Sigmoid colon (tissue), 4 donors: ENCODE measurements around the gene PTPRE.

ENCODE experiments used
- EP300 ChIP-seq, 4 donors: sonication (generic); formaldehyde crosslinking; IDR thresholded peaks; one replicate each; pipeline ENCODE4 v1.6.1; 2017; ENCODE audit warnings: antibody characterized with exemption in 4 of 4
- POLR2AphosphoS5 ChIP-seq, 4 donors: sonication (generic); formaldehyde crosslinking; IDR thresholded peaks; one replicate each; pipeline ENCODE4 v1.6.1; 2017; ENCODE audit warnings: antibody characterized with exemption in 4 of 4
- TF ChIP-seq, protein P1 (sequence below), 4 experiments: fragments of 450-650 bp in 3 of 4; fragments of 200-600 bp in 1 of 4; IDR thresholded peaks; one replicate each; pipeline ENCODE4 v1.5.1; 2016 to 2019; ENCODE audit warnings: antibody characterized with exemption in 4 of 4, mild to moderate bottlenecking in 3 of 4, moderate library complexity in 2 of 4

DNA sequence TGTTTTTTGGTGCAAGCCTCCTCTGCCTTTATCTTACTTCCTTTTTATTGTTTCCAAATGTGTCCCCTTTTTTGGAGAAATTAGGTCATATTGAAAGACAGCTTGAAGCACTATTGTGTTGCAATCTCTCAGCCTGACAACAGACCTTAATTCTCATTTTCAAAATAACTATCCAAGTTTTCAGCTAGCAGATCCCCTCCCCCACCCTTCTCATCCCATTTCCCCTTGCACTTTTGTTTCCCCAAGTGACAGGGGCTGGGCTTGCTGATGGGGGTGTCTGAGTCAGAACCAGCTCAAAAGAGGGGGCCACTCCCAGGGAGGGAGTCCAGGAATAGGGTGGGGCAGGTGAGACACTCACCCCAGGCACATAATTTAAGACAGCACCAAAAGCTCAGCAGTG, 144.0 kb downstream of the PTPRE start:
- TF ChIP-seq EP300 (IDR thresholded peaks at IDR 0.05) = peak in 2 of 4 donors; percentile 8 to 40
- TF ChIP-seq, protein P1, sequence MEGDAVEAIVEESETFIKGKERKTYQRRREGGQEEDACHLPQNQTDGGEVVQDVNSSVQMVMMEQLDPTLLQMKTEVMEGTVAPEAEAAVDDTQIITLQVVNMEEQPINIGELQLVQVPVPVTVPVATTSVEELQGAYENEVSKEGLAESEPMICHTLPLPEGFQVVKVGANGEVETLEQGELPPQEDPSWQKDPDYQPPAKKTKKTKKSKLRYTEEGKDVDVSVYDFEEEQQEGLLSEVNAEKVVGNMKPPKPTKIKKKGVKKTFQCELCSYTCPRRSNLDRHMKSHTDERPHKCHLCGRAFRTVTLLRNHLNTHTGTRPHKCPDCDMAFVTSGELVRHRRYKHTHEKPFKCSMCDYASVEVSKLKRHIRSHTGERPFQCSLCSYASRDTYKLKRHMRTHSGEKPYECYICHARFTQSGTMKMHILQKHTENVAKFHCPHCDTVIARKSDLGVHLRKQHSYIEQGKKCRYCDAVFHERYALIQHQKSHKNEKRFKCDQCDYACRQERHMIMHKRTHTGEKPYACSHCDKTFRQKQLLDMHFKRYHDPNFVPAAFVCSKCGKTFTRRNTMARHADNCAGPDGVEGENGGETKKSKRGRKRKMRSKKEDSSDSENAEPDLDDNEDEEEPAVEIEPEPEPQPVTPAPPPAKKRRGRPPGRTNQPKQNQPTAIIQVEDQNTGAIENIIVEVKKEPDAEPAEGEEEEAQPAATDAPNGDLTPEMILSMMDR (IDR thresholded peaks at IDR 0.05) = no peak
- peak in 2 of 4 donors; percentile 50 to 54 for TF ChIP-seq POLR2AphosphoS5 (IDR thresholded peaks at IDR 0.05)
